GM12801 (cell line): ENCODE results near the gene TPCN1.

Experiments used
- TF ChIP-seq, protein P1 (sequence below): IDR thresholded peaks from one replicate; pipeline ENCODE4 v1.5.1; 2011; ENCODE audit warnings: control low read depth; ENCODE audit not compliant: insufficient read length; ENCODE audit errors: extremely low read depth

TPCN1 gene

DNA sequence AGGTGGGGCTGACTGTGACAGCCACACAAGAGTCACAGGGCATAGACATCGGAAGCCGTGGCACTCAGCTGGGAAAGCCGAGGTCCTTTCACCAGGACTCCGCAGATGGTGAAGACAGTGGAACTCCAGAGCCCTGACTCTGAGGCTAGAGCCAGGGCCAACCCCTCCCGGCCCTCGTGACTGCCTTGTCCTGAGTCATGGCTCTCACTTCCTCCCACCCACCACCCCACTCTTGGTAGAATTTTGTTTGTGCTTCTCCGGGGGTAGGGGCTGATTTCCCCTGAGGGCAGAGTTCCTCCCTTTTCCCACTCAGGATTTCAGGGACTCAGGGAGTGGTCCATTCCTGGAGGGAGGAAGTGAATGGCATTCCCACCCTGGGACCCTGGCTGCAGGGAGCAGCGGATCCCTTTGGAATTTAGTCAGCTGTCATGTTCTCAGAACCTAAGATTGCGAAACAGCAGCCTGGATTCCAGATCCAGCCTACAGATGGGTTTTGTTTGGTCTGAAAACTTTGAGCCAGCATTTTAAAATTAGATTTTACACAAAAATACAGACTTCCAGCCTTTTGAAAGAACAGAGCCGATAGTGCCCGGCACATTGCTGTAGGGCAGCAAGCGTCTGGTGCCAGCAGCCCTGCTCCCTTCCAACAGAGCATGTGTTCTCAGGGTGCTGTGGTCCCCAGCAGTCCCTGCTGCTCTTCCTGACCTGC lies 50.7 kb downstream of the TPCN1 start:
- TF ChIP-seq, protein P1, sequence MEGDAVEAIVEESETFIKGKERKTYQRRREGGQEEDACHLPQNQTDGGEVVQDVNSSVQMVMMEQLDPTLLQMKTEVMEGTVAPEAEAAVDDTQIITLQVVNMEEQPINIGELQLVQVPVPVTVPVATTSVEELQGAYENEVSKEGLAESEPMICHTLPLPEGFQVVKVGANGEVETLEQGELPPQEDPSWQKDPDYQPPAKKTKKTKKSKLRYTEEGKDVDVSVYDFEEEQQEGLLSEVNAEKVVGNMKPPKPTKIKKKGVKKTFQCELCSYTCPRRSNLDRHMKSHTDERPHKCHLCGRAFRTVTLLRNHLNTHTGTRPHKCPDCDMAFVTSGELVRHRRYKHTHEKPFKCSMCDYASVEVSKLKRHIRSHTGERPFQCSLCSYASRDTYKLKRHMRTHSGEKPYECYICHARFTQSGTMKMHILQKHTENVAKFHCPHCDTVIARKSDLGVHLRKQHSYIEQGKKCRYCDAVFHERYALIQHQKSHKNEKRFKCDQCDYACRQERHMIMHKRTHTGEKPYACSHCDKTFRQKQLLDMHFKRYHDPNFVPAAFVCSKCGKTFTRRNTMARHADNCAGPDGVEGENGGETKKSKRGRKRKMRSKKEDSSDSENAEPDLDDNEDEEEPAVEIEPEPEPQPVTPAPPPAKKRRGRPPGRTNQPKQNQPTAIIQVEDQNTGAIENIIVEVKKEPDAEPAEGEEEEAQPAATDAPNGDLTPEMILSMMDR = no peak

DNA sequence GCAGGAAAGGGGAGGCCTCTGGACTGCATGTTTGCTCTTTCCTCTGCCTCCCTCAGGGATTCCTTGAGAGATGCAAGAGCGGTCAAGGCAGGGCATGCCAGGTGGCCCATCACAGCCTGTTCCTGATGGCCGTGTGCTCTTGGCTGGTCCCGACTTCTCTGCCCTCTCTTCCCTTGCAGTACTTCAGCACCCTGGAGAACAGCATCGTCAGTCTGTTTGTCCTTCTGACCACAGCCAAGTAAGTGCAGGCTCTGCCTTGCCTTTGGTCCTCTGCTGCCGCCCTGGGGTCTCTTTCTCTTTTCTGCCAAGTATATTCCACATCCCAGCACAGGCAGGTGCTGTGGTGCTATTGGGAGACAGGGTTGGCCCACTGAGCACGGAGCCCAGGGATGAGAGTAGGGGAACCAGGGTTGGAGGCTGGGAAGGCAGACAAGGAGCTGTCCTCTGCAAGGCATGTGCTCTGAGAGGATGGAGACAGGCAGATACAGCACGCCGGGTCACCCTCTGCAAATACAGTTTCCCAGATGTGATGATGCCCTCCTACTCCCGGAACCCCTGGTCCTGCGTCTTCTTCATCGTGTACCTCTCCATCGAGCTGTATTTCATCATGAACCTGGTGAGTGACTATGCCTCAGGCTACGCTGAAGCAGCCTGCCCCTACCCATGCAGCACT lies 51.9 kb downstream of the TPCN1 start:
- TF ChIP-seq, protein P1 = no peak

DNA sequence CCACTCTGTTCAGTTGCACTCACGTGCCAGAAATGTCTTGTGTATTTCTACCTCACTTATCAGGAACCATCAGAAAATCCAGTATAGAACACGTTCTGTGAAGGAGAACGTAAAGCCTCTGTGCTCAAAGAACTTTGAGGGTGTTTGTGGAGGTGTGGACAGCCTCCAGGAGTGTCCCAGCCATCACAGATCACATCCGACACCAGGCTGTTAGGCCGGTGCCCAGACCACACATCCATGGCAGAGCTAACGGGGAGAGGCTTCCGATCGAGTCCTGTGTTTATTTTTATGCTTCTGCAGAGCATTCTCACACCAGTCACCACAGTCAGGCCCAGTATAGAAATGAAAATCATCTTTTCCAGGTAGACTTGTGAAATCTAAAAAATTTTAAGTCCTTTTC lies 53.6 kb downstream of the TPCN1 start:
- TF ChIP-seq, protein P1 = no peak

DNA sequence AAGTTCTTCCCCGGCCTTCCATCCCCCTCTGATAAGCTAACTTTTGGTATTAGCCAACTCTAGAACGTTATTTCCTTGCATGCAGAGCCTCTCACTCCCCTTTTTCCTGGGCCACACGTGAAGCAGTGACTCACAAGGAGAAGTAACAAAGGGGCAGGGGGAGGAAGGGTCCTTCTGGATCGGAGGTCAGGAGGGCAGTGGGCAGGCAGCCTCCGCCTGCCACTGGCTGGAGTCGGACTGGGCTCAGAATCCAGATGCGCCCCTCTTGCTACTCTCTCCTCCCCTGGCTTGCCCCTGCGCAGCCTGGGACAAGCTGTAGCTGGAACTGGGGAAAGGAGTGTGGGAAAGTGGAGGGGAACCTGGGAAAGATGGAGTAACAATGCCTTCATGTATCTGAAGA lies 55.0 kb downstream of the TPCN1 start:
- TF ChIP-seq, protein P1 = no peak

DNA sequence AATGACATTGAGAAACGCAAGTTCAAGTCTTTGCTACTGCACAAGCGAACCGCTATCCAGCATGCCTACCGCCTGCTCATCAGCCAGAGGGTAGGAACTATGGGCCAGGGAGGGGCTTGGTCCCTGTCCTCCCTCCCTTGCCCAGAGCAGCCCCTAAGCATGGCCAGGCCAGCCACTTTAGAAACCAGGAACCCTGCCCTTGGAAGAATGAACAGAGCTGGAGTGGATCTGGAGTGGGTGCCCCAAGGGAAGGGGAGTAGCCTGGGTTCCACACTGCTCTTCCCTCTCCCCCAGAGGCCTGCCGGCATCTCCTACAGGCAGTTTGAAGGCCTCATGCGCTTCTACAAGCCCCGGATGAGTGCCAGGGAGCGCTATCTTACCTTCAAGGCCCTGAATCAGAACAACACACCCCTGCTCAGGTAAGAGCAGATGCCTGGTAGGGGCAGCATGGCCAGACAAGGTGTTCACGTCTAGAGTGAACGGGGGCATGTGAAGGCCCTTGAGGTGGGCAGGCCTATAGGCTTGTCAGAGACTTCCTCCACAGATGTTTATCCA lies 55.8 kb downstream of the TPCN1 start:
- TF ChIP-seq, protein P1 = no peak

DNA sequence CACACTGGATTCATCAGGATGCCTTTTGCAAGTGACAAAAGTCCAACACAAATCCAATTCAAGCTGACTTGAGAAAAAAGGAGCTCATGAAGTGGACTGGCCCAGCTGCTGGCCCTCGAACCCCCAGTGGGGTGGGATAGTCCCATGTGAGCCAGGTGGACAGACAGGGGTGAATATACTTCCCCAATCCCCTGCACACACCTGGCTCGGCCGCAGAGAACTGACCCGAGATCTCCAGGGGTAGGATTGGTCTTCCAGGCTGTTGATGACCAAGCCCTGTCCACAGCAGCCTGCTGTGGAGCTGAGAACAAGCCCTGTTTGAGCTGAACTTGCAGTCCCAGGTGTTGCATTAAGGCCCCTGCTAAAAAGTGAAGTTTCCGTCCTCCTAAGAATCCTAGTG lies 56.2 kb downstream of the TPCN1 start:
- TF ChIP-seq, protein P1 = no peak

DNA sequence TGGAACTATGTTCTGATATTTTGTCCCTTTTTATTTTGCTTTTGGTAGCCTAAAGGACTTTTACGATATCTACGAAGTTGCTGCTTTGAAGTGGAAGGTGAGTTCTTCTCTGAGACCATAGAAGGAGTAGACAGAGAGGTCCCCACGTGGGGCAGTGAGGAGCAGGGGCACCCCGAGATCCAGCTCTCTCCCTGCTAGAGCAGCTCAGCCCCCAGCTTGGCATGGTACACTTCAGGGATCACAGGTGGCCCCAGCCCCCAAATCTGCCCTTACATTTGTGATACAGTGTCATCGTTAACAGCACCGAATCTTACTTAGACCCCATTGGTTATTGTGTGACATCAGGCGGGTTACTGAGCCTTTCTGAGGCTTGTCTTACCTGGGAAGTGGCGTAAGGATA lies 56.9 kb downstream of the TPCN1 start:
- TF ChIP-seq, protein P1 = no peak
